ENCODE measurements around the gene INF2.
"Not testable (repeated sequence)": the region's sequence is repeated elsewhere in the genome, so short reads cannot be mapped to it uniquely, and the experiment has no call there.

Gene INF2

DNA sequence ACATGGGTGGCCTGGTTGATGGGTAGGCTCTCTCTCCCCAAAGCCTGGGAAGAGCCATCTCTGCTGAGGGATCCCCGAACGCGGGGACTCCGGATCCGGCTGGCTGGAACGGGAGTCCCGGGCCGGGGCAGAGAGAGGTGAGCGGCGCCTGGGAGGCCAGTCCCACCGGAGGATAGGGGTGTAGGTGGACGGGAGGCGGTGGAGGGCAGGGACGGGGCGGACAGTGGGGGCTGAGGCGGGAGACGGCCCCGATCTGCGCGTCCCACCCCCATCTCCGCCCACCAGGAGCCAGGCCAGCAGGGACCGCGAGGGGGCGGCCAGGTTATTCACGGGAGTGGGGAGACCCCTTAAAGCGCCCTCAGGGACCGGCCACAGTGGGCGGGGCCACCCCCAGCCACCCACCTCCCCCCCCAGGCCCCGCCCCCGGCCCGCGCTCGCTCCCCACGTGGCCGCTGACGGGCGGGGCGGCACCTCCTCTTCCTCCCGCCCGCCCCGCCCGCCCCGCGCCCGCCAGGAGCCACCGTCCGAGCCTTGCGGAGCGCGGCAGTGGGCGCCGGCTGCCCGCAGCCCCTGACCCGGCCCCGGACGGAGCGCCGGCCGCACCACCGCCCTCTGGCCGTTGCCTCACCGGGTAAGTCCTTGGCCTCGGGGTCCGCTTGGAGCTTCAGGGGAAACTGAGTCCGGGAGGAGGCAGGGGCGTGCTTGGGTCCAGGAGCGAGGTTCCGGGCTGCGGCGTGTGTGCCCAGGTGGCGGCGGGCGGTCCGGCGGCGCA lies at the start of gene INF2:
Gene INF2 (plus strand): TSS at position 510 of the 772 bp plus-strand sequence. CDS start 11,748 bp downstream, outside the sequence.
- peak; percentile 22 for DNase-seq

DNA sequence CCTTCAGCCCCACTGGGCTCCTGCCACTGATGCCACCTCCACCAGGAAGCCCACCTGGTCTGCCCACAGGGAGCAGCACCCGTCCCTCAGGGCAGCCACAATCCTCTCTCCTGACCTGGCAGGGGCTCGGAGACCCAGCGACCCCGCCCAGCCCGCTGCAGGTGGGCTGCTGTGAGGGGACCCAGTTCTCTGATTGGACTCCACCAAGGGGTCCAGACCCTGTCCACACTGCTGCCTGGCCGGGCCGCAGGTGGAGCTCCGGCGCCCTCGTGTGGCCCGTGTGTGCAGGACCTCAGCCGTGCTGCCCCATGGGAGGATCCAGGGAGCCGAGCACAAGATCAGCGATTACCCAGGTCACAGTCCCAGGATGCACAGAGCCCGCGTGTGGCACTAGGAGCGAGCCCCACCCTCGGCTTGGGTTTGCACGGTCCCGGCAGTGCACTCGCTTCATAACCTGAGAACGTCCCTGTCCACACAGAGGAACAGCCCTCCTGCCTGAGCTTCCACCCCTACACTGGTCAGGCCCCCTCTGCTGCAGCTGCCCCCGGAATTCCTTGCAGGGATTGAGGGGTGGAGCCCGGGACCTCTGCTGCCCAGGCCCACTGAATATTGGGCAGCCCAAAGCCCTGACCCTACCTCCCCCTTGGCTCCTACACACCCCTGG lies 49.4 kb upstream of the INF2 start:
- DNase-seq, result peak; percentile 47

DNA sequence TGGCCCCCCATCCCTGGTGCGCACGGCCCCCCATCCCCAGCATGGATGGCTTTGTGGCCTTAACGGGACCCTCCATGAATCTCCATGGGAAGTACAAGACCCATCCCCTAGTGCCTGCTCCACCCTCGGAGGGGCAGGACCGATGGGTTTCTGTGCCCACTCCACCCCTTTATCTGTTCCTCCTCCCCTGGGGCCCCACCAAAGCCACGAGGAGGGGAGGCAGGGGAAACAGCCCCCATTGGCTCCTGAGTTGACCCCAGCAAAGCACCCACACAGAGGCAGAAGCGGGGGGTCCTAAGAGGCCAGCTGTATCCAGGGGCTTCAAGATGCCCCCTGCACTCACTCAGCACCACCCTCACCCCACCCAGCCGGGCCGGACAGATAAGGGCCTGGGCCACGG lies 48.7 kb upstream of the INF2 start:
- no peak for DNase-seq

DNA sequence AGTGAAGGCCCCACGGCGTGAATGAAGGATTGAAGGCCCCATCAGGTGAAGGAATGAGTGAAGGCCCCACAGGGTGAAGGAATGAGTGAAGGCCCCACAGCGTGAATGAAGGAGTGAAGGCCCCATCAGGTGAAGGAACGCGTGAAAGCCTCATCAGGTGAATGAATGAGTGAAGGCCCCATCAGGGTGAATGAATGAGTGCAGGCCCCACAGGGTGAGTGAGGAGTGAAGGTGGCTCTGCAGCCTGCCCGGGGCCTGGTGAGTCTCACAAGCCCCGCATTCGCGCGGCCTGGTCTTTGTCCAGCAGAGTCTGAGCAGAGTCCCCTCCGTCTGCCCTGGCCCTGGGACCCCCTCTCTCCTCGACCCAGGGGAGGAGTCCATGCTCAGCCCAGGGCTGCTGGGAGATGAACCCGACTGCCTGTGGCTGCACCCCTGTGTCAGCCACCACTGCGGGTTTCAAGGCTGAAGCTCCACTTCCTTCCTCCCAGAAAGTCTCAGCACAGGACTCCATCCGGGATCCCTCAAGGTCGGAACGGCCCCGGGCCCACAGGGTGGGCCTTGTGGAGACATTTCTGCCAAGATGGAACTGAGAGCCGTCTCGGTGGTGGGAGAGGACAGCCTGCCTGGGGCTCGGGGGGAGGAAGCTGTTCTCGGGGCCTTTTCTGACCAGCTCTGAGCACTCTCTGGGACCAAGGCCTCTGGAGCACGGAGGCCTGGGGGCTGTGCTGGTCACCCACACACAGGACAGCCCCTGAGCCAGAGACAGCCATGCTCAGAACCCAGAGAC lies 47.5 kb upstream of the INF2 start:
- DNase-seq, result no peak

DNA sequence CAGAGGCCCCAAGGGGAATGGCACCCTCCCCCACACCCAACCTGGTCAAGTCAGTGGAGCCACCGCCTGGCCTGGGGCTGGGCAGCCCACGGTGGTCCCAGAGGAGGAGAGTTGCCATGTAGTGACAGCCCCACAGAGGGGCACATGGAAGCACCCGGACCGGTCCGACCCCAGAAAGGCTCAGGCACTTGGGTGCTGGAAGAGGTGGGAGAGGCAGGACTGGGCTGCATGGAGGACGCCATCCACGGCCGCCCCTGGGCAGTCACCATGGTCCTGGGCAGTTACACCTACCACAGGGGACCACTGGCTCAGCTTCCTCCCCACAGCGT lies 46.9 kb upstream of the INF2 start:
- no peak for DNase-seq

DNA sequence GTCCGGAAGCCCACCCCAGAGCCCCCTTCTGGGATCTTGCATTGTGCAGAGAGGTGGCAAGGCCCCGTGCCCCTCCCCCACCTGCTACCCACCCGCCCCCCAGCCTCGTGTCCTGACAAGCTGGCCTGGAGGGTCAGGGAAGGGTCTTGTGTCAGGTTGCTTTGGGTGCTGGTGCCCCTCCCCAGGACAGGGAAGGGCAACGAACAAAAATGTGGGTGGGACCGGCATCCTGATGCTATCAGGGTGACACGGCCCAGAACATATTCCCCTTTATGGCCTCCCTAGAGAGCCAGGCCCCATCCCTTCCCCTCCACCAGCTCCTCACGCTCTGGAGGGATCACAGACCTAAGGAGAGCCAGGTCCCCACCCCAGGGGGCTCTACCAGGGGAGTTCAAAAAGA lies 46.1 kb upstream of the INF2 start:
- no peak for DNase-seq

DNA sequence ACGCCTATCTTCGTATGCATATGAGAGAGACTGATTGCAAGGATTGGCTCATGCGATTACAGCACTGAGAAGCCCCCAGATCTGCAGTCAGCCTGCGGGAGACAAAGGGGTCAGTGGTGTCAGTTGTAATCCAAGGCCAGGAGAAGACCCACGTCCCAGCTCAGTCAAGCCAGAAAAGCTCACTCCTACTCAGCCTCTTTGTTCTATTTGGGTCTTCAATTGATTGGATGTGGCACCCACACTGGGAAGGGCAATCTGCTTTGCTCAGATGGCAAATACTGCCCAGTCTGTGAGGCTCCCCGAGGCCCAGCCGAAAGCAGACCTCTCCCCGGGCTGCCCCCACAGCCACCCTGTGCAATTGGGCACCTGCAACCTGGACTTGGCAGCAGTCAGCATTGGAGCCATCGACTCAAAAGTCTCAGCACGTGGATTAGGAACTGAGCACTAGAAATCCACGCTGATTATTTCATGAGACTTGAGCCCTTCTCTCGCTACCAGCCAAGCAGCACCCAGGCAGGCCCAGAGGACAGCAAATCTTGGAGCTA lies 45.3 kb upstream of the INF2 start:
- no peak for DNase-seq

DNA sequence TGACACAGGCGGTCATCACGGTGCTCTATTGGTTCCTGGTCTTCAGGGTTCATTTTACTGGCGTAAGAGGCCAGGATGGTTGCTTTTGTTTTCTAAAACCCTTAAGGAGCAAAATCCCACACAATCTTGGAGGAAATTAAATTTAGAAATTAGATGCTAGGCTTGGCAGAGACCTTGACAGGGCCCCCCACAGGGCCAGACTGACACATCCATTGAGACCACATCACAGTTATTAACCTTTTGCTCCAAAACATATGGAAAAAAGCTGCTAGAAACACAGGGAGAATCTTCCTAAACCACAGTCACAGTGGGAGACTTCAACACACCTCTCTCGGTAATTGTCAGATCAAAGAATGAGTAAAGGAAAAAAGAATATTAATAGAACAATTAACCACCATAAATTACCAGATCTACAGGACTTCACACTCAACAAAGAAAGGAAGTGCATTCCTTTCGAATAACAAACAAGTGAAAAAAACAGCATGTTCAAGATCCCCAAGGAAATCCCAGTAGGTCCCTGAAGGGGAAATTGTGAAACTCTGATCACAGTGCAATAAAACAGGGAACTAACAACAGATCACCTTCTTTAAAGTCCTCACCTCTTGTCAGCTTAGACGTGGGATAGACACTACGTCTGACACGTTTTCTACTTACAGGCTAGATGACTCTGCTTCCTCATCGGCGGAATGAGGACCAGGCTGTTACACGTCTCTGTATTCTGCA lies 44.6 kb upstream of the INF2 start:
- no peak for DNase-seq

DNA sequence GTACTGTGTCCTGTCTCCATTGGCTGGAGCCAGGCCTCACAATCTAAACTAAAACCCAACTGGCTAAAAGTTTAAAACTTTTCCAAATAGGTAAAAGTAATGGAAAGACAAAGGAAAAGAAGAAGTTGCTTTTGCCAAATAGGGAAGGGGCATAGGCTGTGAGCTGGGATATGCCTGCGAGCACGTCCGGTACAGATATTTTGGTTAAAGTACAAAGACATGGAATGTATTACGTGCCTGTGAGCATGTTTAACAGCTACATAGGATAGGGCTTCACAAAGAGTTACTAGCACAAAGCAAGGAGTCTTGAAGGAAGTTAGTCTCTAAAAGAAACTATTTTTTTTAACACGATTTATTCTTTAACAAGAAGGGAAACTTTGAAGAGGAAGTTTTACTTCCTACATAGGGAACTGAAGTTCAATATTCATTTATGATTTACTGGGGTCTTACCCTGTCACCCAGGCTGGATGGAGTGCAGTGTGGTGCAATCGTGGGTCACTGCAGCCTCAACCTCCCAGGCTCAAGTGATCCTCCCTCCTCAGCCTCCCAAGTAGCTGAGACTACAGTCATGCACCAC lies 41.9 kb upstream of the INF2 start:
- no peak for DNase-seq

DNA sequence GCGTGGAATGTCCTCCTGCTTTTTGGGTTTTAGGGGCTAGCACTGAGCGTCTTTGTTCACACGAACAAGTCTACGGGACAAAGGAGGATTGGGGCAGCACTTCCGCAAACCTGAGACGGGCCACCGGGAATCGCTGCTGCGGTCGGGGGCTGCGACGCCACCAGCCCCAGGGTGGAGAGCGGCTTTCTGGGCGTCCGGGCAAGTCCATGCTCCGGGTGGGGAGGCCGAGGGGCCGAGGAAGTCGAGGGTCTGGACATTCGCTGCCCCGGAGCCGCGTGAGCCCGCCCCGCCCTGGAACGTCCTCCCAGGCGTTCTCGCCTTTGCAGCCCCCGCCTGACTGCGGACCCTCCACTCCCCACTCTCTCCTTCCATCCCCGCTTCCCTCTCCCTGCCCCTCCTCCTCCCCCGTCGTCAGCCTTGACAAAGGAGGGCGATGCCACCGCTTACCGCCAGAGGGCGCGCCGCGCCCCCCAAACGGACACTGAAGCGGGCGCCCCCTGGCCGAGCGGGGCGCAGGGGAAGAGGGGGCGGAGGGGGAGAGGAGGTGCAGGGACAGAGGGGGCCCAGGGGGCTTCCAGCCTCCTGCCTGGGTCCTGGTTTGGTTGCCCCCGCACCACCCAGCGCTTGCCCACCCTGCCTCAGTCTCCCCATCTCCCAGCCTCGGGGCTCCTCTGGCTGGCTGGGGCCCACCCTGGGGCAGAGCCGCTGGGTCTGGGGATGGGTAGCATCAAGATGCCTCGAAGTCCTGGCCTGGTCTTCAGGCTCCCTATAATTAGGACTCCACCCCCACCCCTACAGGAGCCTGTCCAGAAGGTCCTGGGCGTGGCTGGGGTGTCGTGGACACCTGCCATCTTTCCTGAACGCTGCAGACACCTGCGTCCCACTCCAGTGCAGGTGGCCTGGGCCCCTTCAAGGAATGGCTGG lies 39.1 kb upstream of the INF2 start:
- DNase-seq, result peak; percentile 72

DNA sequence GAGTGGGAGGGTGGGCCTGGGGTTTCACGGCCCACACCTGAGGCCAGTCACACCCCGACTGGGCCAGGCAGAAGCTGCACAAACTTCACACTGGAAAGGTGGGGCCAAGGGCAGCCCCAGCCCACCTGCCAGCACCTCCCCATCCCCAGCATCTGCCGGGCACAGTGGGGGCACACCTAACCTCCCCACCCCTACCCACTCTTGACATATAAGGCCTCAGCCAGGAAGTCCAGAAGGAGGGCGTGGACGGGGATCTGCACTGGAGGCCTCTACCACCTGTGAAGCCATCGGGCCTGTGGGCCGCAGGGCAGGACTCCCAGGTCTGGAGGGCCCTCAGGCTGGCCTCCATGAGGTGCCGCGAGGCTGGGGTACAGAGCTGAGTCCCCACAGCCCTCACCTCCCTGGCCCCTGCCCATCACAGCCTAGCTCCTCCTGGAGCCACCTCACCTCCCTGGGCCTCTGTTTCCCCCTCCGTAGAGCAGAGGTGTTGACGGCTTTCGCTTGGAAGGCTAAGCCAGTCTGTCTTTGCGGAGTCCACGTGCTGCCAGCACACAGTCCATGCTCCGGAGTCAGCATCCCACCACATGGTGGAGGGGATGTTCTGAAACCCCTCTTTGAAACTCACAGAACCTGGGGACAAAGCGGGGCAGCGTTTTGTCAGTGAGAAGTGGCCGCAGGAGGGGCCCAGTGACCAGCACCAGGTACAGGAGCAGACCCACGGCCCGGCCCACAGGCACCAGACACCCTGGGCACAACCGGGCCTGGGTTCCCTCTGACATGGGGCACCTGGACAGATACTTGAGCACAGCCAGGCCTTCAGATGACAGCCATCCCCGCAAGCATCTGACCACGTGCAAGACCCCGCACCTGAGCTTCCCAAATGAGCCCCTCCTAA lies 38.2 kb upstream of the INF2 start:
- DNase-seq, result no peak

DNA sequence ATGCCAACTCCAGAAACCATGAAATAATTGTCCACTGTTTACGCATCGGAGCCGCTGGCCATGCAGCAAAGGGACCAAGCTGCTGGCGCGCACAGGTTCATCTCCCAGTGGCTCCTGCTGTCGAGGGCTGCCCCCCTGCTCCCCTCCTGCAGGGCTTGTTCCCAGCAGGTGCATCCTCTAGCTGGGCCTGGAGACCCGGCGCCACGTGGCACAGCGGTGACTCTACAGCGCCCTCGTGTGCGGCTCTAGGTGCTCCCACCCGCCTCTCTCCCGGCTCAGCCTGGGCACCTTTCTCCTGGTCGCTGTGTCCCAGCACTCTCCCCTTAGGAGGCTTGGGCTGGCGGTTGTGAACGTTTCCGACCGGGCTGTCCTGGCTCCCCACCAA lies 37.5 kb upstream of the INF2 start:
- no peak for DNase-seq

DNA sequence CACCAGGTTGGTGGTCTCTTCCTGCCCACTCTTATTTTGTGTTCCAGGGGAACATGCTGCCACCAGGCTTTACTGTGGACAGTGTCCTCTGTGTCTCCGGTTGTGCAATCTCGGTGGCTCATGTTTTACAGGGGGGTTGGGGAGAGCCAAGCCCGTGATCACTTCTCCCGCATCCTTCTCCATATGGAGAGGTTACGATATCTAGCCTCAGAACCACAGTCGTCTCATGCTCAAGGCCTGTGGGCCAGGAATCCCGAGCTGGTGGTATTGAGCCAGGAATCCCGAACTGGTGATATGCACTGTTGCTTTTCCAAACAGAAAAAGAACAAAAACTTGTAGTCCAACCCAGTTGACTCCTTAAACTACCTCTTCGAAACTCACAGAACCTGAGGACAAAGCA lies 37.0 kb upstream of the INF2 start:
- DNase-seq, result no peak

DNA sequence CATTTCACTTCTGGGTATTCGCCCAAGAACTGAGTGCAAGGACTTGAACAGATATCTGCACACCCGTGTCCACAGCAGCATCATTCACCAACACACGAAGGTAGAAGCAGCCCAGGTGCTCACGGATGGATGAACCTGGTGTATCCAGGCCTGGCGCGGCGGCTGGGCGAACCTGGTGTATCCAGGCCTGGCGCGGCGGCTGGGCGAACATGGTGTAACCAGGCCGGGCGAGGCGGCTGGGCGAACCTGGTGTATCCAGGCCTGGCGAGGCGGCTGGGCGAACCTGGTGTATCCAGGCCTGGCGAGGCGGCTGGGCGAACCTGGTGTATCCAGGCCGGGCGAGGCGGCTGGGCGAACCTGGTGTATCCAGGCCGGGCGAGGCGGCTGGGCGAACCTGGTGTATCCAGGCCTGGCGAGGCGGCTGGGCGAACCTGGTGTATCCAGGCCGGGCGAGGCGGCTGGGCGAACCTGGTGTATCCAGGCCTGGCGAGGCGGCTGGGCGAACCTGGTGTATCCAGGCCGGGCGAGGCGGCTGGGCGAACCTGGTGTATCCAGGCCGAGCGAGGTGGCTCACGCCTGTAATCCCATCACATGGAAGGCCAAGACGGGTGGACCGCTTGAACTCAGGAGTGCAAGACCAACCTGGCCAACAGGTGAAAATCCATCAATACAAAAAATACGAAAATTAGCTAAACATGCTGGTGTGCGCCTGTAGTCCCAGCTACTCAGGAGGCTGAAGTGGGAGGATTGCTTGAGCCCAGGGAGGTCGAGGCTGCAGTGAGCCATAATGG lies 36.1 kb upstream of the INF2 start:
- DNase-seq, result not testable (repeated sequence)

DNA sequence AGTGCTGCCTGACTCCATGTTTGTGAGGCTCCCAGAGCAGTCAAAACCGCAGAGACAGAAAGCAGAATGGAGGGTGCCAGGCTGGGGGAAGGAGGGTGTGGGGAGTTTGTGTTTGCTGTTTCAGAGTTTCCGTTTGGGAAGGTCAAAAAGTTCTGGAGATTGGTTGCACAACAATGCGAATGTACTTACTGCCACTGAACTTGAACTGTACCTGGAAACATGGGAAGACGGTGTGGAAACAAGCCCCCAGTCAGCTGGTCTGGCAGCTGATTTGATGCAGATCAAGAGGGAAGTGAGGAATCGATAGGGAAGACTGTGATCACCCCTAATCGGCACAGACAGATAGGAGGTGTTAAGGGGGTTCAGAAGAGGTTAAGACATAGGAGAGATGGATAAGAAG lies 35.3 kb upstream of the INF2 start:
- no peak for DNase-seq

DNA sequence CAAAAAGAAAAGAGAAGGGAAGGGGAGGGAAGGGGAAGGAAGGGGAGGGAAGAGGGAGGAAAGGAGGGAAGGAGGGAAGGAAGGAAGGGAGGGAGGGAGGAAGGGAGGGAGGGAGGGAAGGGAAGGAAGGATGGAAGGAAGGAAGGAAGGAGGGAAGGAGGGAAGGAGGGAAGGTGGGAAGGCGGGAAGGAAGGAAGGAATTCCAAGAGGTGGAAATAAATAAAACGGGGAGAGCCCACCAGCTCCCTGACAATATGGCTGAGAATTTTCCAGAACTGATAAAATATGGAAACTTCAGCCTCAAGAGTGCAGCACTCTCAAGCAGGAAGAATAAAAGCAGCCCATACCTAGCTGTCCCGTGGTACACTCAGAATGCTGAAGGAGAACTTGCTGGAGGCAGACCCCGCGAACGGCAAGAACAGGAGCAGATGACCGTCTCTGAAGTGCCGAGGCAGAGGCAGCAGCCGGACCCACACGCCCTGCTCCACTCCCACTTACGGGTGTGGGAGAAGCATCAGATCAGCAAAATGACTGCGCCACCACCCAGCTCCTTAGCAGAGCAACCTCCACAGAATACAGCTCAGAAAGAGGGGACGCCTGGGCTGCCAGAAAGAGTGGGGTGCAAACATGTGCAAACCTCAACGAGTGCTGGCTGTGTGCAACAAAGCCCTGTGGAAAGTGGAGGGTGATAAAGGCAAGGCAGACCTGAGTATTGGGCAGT lies 34.1 kb upstream of the INF2 start:
- no peak for DNase-seq

DNA sequence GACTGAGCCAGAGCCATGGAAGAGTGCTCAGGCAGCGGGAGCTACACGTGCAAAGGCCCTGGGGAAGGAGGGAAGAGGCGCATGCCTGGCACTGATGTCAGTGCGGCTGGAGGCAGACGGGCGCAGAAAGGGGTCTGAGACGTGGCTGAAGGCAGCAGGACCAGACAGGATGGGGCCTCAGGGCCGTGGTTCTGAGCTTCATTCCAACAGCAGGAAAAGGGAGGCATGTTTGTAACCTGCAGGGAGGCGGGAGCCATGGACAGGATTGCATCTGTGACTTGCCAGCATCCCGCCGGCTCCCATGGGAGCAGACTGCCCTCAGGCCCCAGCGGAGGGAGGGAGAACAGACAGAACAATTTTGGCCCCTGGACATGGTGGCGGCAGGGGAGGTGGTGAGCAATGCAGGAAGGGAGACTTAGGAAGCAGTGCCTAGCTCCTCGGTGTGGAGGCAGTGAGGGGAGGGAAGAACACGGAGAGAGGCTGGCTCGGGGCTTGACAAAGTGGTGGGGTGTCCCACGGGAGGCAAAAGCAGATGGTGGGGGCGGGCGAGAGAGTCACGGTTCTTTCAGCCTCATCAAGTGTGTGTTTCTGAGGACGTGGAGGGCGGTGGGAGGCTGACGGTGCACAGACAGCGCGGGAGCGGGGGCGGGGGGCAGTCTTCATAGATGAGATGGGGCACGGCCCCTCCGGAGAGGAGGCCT lies 33.3 kb upstream of the INF2 start:
- no peak for DNase-seq

DNA sequence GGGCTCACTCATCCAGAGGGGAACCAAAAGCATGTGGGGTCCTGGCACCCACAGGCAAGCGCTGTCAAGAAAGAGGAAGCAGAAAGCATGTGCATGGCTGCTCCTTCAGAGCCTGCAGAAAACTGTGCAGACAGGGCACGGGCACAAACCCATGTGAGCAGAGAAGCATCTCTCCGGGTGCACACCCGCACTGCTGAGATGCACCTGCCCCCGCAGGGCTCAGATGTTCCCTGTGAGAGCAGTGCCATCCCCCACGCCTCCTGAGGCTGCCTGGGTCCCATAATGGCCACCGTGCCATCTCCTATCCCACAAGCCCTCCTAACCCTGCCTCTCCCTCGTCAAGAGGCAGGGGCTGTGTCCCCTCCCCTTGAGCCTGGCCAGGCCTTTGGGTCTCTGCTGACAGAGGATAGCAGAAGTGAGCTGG lies 32.3 kb upstream of the INF2 start:
- no peak for DNase-seq
